ENCODE results near the gene ANKRD27.
A peak's percentile ranks its signal among the peaks of the same experiment; 100 is the strongest.
"Not testable (repeated sequence)": the region's sequence is repeated elsewhere in the genome, so short reads cannot be mapped to it uniquely, and the experiment has no call there.

ANKRD27 gene

DNA sequence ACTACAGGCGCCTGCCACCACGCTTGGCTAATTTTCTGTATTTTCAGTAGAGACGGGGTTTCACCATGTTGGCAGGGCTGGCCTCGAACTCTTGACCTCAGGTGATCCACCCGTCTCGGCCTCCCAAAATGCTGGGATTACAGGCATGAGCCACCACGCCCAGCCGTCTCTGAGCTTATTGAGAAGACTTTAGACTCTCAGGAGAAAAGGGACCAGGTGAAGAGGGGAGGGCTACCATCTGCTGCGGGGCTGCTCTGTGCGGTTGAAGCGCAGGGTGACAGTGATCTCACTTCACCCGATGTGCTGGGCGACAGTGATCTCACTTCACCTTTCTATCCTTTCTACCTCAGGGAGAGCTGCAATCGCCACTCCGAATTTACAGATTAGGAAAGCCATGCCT, 68.7 kb downstream of the ANKRD27 start:
- Histone ChIP-seq H3K9ac (ENCODE audit: low read length) (no peak overlapping the region), H3K9me3 (ENCODE audit: control insufficient read depth, insufficient read depth, low read depth, low read length) (no peaks in the 10 kb centered on the region), H3K36me3 (ENCODE audit: control insufficient read depth, insufficient read depth, low read length) (peaks cover 59% of the 10 kb centered on the region), H3K27me3 (ENCODE audit: control insufficient read depth, insufficient read depth, low read length) (no peaks in the 10 kb centered on the region), H3K4me3 (ENCODE audit: low read depth, low read length) (no peak overlapping the region), H3K4me1 (ENCODE audit: control insufficient read depth, insufficient read depth, low read length) (no peaks in the 10 kb centered on the region), H3K27ac (ENCODE audit: low read depth, low read length) (no peak overlapping the region)

DNA sequence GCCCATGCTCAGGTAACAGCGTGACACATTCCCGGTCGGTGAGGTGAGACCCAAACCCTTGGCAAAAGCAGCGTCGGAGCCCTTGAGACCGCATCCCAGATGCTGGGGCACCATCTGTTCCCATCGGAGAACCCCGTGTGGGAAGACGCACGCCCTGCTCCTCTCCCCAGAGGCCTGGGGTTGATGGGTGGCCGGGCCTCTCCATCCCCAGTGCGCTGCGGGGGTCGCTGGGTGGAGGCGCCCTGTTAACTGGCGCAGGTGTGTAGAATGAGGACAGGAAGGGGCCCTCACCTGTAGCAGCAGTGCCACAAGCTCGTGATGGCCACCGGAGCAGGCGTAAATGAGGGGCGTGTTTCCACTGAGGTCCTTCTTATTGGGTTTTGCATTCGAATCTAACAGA, 69.4 kb downstream of the ANKRD27 start:
- Histone ChIP-seq H3K4me3 (ENCODE audit: low read depth, low read length) (no peak overlapping the region), H3K27ac (ENCODE audit: low read depth, low read length) (no peak overlapping the region), H3K36me3 (ENCODE audit: control insufficient read depth, insufficient read depth, low read length) (peaks cover 57% of the 10 kb centered on the region)

DNA sequence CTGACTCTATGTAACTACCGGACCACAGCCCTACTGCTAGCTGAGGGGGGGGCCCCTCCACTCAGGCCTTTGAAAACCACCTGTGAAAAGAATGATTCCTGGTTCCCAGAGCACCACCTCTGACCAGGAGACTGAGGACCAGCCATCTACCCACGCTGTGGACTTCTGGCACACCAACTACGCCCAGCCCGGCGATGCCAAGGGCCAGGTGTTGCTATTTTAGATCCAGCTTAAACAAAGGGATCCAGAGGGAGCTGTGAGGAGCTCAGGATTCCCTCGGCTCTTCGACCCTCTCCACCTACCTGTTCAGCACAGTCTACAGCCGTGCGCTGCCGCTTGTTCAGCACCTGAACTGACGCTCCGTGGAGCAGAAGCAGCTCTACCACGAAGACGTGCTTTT, 71.0 kb downstream of the ANKRD27 start:
- Histone ChIP-seq H3K9ac (ENCODE audit: low read length) (no peak overlapping the region), H3K4me3 (ENCODE audit: low read depth, low read length) (no peak overlapping the region), H3K27me3 (ENCODE audit: control insufficient read depth, insufficient read depth, low read length) (no peaks in the 10 kb centered on the region), H3K4me1 (ENCODE audit: control insufficient read depth, insufficient read depth, low read length) (no peaks in the 10 kb centered on the region), H3K27ac (ENCODE audit: low read depth, low read length) (no peak overlapping the region), H3K36me3 (ENCODE audit: control insufficient read depth, insufficient read depth, low read length) (peaks cover 59% of the 10 kb centered on the region), H3K9me3 (ENCODE audit: control insufficient read depth, insufficient read depth, low read depth, low read length) (no peaks in the 10 kb centered on the region)

More for the DNA sequence above, 69.4 kb downstream of the ANKRD27 start:
- H3K27me3 ChIP-seq (ENCODE audit: control insufficient read depth, insufficient read depth, low read length), result no peaks in the 10 kb centered on the region
- H3K9me3 ChIP-seq (ENCODE audit: control insufficient read depth, insufficient read depth, low read depth, low read length), result no peaks in the 10 kb centered on the region
- no peaks in the 10 kb centered on the region for H3K4me1 ChIP-seq (ENCODE audit: control insufficient read depth, insufficient read depth, low read length)
- no peak overlapping the region for H3K9ac ChIP-seq (ENCODE audit: low read length)

DNA sequence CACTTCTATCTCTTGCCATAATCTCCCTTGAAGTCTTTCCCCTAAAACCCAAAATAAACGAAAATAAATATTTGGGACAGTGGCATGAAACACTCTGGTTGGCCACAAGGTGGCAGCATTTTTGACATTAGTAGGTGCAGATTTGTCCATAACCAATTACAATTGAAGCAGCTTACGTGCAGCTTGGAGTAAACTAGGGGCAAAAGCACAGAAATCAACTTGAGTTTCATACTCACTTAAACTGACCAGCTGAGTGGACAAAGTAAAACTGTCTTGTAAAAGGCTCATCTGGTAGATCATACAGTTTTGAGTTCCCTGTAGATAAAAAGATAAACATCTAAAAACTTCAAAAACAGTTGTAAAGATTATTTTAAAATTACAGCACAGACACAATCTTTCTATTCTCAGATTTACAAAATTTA, 75.2 kb downstream of the ANKRD27 start:
- no peak overlapping the region for H3K4me3 ChIP-seq (ENCODE audit: low read depth, low read length)
- H3K36me3 ChIP-seq (ENCODE audit: control insufficient read depth, insufficient read depth, low read length), result peaks cover 72% of the 10 kb centered on the region
- no peak overlapping the region for H3K27ac ChIP-seq (ENCODE audit: low read depth, low read length)
- H3K27me3 ChIP-seq (ENCODE audit: control insufficient read depth, insufficient read depth, low read length), result no peaks in the 10 kb centered on the region
- H3K9me3 ChIP-seq (ENCODE audit: control insufficient read depth, insufficient read depth, low read depth, low read length), result no peaks in the 10 kb centered on the region
- no peaks in the 10 kb centered on the region for H3K4me1 ChIP-seq (ENCODE audit: control insufficient read depth, insufficient read depth, low read length)
- H3K9ac ChIP-seq (ENCODE audit: low read length), result no peak overlapping the region

DNA sequence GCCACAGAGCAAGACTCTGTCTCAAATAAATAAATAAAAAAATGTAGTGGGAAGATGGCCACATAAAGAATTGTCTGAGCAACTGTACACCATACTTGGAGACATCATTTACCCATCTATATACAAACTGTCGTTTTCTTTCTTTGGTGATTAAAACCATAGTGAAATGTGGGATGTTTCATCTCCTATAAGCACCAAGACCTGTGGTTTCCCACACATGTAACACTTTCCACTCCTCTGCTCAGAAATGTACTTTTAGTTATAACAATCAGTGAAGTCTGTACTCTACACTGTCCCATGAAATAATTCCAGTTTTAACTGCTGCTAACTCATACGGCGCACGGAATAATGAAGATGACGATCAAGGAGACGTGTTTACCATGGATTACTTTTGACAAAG, 75.7 kb downstream of the ANKRD27 start:
- Histone ChIP-seq H3K9ac (ENCODE audit: low read length) (no peak overlapping the region), H3K4me1 (ENCODE audit: control insufficient read depth, insufficient read depth, low read length) (no peaks in the 10 kb centered on the region), H3K27me3 (ENCODE audit: control insufficient read depth, insufficient read depth, low read length) (no peaks in the 10 kb centered on the region), H3K36me3 (ENCODE audit: control insufficient read depth, insufficient read depth, low read length) (peaks cover 72% of the 10 kb centered on the region), H3K9me3 (ENCODE audit: control insufficient read depth, insufficient read depth, low read depth, low read length) (no peaks in the 10 kb centered on the region), H3K4me3 (ENCODE audit: low read depth, low read length) (no peak overlapping the region), H3K27ac (ENCODE audit: low read depth, low read length) (no peak overlapping the region)

DNA sequence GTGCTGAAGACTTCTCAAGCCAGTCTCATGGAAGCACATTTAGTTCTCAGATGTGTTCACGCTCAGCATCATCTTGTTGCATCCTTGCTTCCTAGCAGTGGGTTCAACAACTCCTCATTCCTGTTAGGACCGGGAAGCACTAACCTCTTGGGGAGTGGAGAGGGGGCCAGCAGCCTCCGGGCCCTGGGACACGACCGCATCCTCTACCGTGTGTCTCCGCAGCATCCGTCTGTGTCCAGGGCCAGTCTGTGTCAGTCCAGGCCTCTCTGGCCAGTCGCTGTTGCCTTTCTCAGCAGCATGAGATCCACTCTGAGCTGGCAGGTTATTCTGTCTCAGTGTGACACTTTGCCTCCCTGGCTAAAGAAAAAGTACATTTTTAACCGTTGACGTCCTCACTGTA, 77.0 kb downstream of the ANKRD27 start:
- Histone ChIP-seq H3K4me3 (ENCODE audit: low read depth, low read length) (no peak overlapping the region), H3K9ac (ENCODE audit: low read length) (no peak overlapping the region), H3K4me1 (ENCODE audit: control insufficient read depth, insufficient read depth, low read length) (no peaks in the 10 kb centered on the region), H3K36me3 (ENCODE audit: control insufficient read depth, insufficient read depth, low read length) (peaks cover 70% of the 10 kb centered on the region), H3K9me3 (ENCODE audit: control insufficient read depth, insufficient read depth, low read depth, low read length) (no peaks in the 10 kb centered on the region), H3K27me3 (ENCODE audit: control insufficient read depth, insufficient read depth, low read length) (no peaks in the 10 kb centered on the region), H3K27ac (ENCODE audit: low read depth, low read length) (no peak overlapping the region)

DNA sequence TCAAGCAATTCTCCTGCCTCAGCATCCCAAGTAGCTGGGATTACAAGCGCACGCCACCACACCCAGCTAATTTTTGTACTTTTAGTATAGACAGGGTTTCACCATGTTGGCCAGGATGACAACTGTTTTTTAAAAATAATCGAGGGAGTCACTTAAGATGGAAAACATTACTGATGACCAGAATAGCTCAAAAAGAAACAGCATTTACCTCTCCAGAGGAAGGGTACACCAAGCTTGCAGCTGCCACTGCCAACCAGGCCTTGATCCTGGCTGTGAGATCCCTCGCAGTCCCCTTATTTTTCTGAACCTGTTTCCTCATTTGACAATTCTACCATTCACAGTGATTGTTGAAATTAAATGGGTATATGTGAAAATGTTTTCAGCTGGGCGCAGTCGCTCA, 79.5 kb downstream of the ANKRD27 start:
- H3K36me3 ChIP-seq (ENCODE audit: control insufficient read depth, insufficient read depth, low read length), result peaks cover 58% of the 10 kb centered on the region
- H3K9ac ChIP-seq (ENCODE audit: low read length), result no peak overlapping the region
- H3K4me3 ChIP-seq (ENCODE audit: low read depth, low read length), result no peak overlapping the region
- no peaks in the 10 kb centered on the region for H3K27me3 ChIP-seq (ENCODE audit: control insufficient read depth, insufficient read depth, low read length)
- H3K27ac ChIP-seq (ENCODE audit: low read depth, low read length), result no peak overlapping the region
- no peaks in the 10 kb centered on the region for H3K9me3 ChIP-seq (ENCODE audit: control insufficient read depth, insufficient read depth, low read depth, low read length)
- H3K4me1 ChIP-seq (ENCODE audit: control insufficient read depth, insufficient read depth, low read length), result no peaks in the 10 kb centered on the region

DNA sequence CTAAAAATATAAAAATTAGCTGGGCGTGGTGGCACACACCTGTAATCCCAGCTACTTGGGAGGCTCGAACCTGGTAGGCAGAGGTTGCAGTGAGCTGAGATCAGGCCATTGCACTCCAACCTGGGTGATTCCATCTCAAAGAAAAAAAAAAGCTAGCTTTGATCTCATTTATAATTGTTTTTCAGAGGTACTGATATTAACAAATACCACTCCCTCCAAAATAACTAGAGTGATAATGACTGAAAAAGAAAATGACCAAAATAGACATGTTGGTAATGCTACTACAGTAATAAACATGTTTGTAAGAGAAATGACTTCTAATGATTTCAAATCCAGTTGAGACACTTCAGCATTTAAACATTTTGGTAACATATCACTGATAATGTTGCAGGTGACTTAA, 81.0 kb downstream of the ANKRD27 start:
- Histone ChIP-seq H3K27me3 (ENCODE audit: control insufficient read depth, insufficient read depth, low read length) (no peaks in the 10 kb centered on the region), H3K4me3 (ENCODE audit: low read depth, low read length) (no peak overlapping the region), H3K9ac (ENCODE audit: low read length) (no peak overlapping the region), H3K9me3 (ENCODE audit: control insufficient read depth, insufficient read depth, low read depth, low read length) (no peaks in the 10 kb centered on the region), H3K4me1 (ENCODE audit: control insufficient read depth, insufficient read depth, low read length) (no peaks in the 10 kb centered on the region), H3K36me3 (ENCODE audit: control insufficient read depth, insufficient read depth, low read length) (peaks cover 52% of the 10 kb centered on the region), H3K27ac (ENCODE audit: low read depth, low read length) (no peak overlapping the region)

DNA sequence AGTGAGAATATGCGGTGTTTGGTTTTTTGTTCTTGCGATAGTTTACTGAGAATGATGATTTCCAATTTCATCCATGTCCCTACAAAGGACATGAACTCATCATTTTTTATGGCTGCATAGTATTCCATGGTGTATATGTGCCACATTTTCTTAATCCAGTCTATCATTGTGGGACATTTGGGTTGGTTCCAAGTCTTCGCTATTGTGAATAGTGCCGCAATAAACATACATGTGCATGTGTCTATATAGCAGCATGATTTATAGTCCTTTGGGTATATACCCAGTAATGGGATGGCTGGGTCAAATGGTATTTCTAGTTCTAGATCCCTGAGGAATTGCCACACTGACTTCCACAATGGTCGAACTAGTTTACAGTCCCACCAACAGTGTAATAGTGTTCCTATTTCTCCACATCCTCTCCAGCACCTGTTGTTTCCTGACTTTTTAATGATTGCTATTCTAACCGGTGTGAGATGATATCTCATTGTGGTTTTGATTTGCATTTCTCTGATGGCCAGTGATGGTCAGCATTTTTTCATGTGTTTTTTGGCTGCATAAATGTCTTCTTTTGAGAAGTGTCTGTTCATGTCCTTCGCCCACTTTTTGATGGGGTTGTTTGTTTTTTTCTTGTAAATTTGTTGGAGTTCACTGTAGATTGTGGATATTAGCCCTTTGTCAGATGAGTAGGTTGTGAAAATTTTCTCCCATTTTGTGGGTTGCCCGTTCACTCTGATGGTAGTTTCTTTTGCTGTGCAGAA, 87.1 kb downstream of the ANKRD27 start:
- H3K9ac ChIP-seq (ENCODE audit: low read length); H3K9me3 ChIP-seq (ENCODE audit: control insufficient read depth, insufficient read depth, low read depth, low read length); H3K4me1 ChIP-seq (ENCODE audit: control insufficient read depth, insufficient read depth, low read length); H3K27me3 ChIP-seq (ENCODE audit: control insufficient read depth, insufficient read depth, low read length); H3K27ac ChIP-seq (ENCODE audit: low read depth, low read length); H3K4me3 ChIP-seq (ENCODE audit: low read depth, low read length): not testable (repeated sequence)
- H3K36me3 ChIP-seq (ENCODE audit: control insufficient read depth, insufficient read depth, low read length), result peaks cover 42% of the 10 kb centered on the region

DNA sequence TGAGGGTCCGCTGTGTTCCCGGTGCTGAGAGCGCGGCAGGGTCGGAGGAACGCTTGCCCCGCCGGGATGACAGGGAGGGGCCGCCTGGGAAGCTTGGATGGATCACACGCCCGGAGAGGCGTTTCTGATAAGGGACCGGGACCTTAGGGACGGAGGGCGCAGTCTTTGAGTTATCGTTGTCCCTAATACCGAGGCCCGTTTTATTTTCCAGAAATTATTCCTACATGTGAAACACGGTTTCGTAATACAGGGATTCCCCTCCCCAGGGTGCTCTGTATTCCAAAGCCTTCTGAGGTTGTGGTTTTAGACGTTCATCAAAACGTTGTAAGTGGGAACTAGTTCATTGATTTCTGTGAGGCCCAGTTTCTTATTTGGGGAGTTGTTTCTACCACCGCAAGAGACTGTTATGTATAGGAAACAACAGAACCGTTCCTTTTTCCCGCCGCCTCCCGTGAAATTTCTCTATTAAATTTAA, 93.2 kb downstream of the ANKRD27 start:
- peak overlapping the region; percentile 2; the same call in 1 of the 2 replicates for H3K27ac ChIP-seq (ENCODE audit: low read depth, low read length)

DNA sequence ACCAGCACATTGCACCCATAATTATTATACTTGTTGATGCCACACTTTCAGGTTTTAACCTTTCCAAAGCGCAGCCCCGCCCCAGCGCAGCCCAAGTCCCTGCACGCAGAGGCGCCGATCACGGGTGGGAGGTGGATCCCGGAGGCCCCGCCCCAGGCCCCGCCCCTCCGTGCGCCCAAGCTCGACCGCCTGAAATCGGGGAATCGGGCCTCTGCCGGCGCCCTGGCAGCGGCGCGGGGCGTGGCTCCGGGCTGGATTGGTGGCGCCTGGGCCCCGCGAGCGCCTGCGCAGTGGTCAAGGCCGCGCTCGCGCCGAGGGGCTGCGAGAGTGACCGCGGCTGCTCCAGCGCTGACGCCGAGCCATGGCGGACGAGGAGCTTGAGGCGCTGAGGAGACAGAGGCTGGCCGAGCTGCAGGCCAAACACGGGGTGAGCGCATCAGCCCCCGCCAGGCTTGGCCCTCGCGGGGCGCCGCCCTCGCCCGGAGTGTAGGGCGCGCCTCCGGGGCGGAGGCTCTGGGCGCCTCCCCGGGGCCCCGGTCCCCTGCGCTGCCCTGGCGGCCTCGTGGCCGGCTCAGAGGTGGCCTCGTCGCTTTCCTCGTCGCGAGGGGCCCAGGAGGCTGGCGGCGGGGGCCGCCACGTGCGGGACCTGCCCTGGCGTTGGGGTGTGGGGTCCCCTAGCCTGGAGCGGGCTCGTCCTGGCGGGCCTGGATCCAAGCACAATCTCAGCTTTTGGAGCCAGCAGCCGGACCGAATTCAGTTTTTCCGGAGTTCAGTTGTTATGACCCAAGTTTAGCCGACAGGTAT, 93.9 kb downstream of the ANKRD27 start, which contains the start of gene PDCD5:
PDCD5 (plus strand) TSS at position 290 of the 804 bp plus-strand sequence; CDS start at position 362, 72 bp downstream.
- Histone ChIP-seq H3K36me3 (ENCODE audit: control insufficient read depth, insufficient read depth, low read length) (peaks cover 36% of the 10 kb centered on the region), H3K9me3 (ENCODE audit: control insufficient read depth, insufficient read depth, low read depth, low read length) (no peaks in the 10 kb centered on the region), H3K4me3 (ENCODE audit: low read depth, low read length) (peak within 1 kb of the TSS; percentile 69), H3K4me1 (ENCODE audit: control insufficient read depth, insufficient read depth, low read length) (no peaks in the 10 kb centered on the region), H3K9ac (ENCODE audit: low read length) (peak within 1 kb of the TSS; percentile 89), H3K27ac (ENCODE audit: low read depth, low read length) (peak within 1 kb of the TSS; percentile 2; the same call in 1 of the 2 replicates), H3K27me3 (ENCODE audit: control insufficient read depth, insufficient read depth, low read length) (peaks cover 11% of the 10 kb centered on the region)

More for the DNA sequence above, 93.2 kb downstream of the ANKRD27 start:
- no peaks in the 10 kb centered on the region for H3K9me3 ChIP-seq (ENCODE audit: control insufficient read depth, insufficient read depth, low read depth, low read length)
- H3K36me3 ChIP-seq (ENCODE audit: control insufficient read depth, insufficient read depth, low read length), result peaks cover 42% of the 10 kb centered on the region
- no peaks in the 10 kb centered on the region for H3K4me1 ChIP-seq (ENCODE audit: control insufficient read depth, insufficient read depth, low read length)
- H3K27me3 ChIP-seq (ENCODE audit: control insufficient read depth, insufficient read depth, low read length), result peaks cover 11% of the 10 kb centered on the region
- H3K9ac ChIP-seq (ENCODE audit: low read length), result peak overlapping the region; percentile 89
- H3K4me3 ChIP-seq (ENCODE audit: low read depth, low read length), result peak overlapping the region; percentile 69
